ENCODE data around the gene MED12L.
A peak's percentile ranks its signal among the peaks of the same experiment; 100 is the strongest.

MED12L gene

GRCh38 chr3:151407928-151408327 is 322.5 kb downstream of the MED12L start:
- no peak for DNase-seq

GRCh38 chr3:151410891-151411559 is 325.6 kb downstream of the MED12L start:
- no peak for DNase-seq

- no peak for DNase-seq
These were observed 327.5 kb downstream of the MED12L start for GRCh38 chr3:151412989-151413388.

- no peak for DNase-seq
These were observed 329.8 kb downstream of the MED12L start for GRCh38 chr3:151415289-151415688.

GRCh38 chr3:151419806-151420205 is 334.3 kb downstream of the MED12L start:
- no peak for DNase-seq

GRCh38 chr3:151421938-151422337 is 336.5 kb downstream of the MED12L start:
- no peak for DNase-seq

- DNase-seq, result no peak
These were observed 337.6 kb downstream of the MED12L start for GRCh38 chr3:151423091-151423490.

- no peak for DNase-seq
These were observed 340.3 kb downstream of the MED12L start for GRCh38 chr3:151425627-151426340.

- no peak for DNase-seq
These were observed 340.8 kb downstream of the MED12L start for GRCh38 chr3:151426341-151426657.

GRCh38 chr3:151428386-151428785 is 342.9 kb downstream of the MED12L start:
- no peak for DNase-seq

GRCh38 chr3:151430821-151431484 is 345.5 kb downstream of the MED12L start:
- no peak for DNase-seq

- no peak for DNase-seq
These were observed 346.5 kb downstream of the MED12L start for GRCh38 chr3:151431940-151432339.

GRCh38 chr3:151432616-151433372 is 347.3 kb downstream of the MED12L start:
- DNase-seq, result peak in 3 of 58 donors; percentile 0 to 29 (median 14)

- no peak for DNase-seq
These were observed 348.9 kb downstream of the MED12L start for GRCh38 chr3:151434151-151434890.

GRCh38 chr3:151436675-151437446 is 351.4 kb downstream of the MED12L start:
- DNase-seq, result no peak

- DNase-seq, result no peak
These were observed 352.4 kb downstream of the MED12L start for GRCh38 chr3:151437906-151438305.

- peak in 4 of 58 donors; percentile 2 to 58 (median 26) for DNase-seq
These were observed 354.2 kb downstream of the MED12L start for GRCh38 chr3:151439652-151440125.

GRCh38 chr3:151440940-151441339 is 355.5 kb downstream of the MED12L start:
- no peak for DNase-seq

- no peak for DNase-seq
These were observed 358.1 kb downstream of the MED12L start for GRCh38 chr3:151443583-151443982.

All from anterior cingulate cortex (tissue), 58 donors.